Esophagus muscularis mucosa (tissue), 3 donors: ENCODE data around the gene AIG1.

Source experiments
- POLR2A ChIP-seq: fragments of 450-650 bp; IDR thresholded peaks from one replicate; pipeline ENCODE4 v1.6.1; 2017; ENCODE audit warnings: antibody characterized with exemption, moderate library complexity, mild to moderate bottlenecking, low read depth
- POLR2AphosphoS5 ChIP-seq, 2 donors: sonication (generic); formaldehyde crosslinking; IDR thresholded peaks; one replicate each; pipeline ENCODE4 v1.6.1; 2017; ENCODE audit warnings: antibody characterized with exemption in 2 of 2
- TF ChIP-seq, protein P1 (sequence below), 3 experiments: fragments of 200-600 bp in 2 of 3; fragments of 450-650 bp in 1 of 3; sonication (generic) in 2 of 3; IDR thresholded peaks; one replicate each; pipeline ENCODE4 v1.5.1; 2017 to 2019; ENCODE audit warnings: antibody characterized with exemption in 3 of 3, mild to moderate bottlenecking in 2 of 3, moderate library complexity in 1 of 3

DNA sequence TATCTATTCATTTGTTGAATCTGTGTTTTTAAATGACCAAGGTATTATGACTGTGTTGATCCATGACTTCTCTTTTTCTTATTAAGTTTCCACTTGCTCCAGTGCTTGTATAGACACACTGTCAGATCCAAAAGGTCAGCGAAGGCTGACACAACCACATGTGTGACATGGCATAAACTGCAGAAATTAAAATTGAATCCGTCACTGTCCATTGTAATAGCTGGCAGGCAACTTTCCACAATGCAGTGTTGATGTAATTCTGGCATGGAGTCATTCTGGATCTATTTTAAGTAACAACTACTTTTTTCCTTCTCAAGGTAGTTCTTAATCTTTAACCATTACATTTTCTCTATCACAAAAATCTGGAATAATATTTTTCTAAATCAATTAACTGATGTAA lies 145.3 kb downstream of the AIG1 start:
- TF ChIP-seq POLR2A (no peak), POLR2AphosphoS5 (IDR thresholded peaks at IDR 0.05) (peak in 1 of 2 donors; percentile 57)
- TF ChIP-seq, protein P1, sequence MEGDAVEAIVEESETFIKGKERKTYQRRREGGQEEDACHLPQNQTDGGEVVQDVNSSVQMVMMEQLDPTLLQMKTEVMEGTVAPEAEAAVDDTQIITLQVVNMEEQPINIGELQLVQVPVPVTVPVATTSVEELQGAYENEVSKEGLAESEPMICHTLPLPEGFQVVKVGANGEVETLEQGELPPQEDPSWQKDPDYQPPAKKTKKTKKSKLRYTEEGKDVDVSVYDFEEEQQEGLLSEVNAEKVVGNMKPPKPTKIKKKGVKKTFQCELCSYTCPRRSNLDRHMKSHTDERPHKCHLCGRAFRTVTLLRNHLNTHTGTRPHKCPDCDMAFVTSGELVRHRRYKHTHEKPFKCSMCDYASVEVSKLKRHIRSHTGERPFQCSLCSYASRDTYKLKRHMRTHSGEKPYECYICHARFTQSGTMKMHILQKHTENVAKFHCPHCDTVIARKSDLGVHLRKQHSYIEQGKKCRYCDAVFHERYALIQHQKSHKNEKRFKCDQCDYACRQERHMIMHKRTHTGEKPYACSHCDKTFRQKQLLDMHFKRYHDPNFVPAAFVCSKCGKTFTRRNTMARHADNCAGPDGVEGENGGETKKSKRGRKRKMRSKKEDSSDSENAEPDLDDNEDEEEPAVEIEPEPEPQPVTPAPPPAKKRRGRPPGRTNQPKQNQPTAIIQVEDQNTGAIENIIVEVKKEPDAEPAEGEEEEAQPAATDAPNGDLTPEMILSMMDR (IDR thresholded peaks at IDR 0.05), result no peak
